NCI-H187 treated with DMSO at 0.1 percent for 48 hours (cell line): Measurements from ENCODE around the gene LIG1.
A peak's percentile ranks its signal among the peaks of the same experiment; 100 is the strongest.
"Not testable (repeated sequence)": the region's sequence is repeated elsewhere in the genome, so short reads cannot be mapped to it uniquely, and the experiment has no call there.

Experiments used
- DNase-seq: peaks from one replicate; lab custom pipeline; 2025; lab: John Stamatoyannopoulos, UW

The LIG1 gene

DNA sequence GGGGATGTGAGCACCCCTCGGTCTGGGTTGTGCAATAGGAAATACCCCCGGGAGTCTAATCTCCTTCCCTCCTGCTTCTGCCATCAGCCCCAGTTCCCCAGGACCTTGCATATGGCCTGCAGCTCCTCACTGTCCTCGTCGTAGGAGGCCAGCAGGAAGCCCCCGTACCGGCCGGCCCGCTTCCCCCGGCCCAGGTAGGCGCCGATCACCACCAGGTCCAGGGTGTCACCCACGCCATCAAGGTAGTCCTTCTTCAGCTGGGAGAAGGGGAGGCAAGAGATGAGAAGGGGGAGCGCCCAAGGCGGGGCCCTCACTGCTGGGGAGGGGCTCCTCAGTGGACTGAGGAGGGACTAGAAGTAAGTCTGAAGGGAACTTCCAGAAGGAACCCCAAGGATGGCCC is 49.1 kb downstream of the LIG1 start:
- no peak for DNase-seq

DNA sequence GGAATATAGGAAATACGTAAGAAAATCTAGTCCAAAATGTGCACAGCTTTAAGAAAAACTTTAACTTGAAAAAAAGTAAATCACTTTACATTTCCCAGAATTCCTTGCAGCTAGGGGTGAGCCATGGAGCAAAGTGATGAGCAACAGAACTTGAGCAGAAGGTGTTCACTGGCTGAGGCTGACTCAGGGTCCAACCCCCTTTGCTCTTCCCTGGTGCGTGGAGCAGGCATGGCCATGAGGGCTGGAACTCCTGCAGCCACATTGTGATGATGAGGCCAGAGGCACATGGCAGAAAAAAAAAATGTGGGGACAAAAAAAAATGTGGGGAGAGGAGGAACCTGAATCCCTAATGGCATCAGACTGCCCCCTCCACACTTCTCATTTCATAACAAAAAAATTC is 49.6 kb downstream of the LIG1 start:
- DNase-seq: no peak

DNA sequence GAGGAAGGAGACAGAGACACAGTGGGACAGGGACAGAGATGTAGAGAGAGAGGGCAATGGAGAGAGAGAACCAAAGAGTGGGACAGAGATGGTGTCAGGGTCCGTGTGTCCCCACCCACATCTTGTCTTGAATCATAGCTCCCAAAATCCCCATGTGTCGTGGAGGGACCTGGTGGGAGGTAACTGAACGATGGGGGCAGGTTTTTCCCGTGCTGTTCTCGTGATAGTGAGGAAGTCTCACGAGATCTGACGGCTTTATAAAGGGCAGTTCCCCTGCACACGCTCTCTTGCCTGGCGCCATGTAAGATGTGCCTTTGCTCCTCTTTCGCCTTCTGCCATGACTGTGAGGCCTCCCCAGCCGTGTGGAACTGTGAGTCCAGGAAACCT is 52.0 kb downstream of the LIG1 start:
- DNase-seq: no peak

DNA sequence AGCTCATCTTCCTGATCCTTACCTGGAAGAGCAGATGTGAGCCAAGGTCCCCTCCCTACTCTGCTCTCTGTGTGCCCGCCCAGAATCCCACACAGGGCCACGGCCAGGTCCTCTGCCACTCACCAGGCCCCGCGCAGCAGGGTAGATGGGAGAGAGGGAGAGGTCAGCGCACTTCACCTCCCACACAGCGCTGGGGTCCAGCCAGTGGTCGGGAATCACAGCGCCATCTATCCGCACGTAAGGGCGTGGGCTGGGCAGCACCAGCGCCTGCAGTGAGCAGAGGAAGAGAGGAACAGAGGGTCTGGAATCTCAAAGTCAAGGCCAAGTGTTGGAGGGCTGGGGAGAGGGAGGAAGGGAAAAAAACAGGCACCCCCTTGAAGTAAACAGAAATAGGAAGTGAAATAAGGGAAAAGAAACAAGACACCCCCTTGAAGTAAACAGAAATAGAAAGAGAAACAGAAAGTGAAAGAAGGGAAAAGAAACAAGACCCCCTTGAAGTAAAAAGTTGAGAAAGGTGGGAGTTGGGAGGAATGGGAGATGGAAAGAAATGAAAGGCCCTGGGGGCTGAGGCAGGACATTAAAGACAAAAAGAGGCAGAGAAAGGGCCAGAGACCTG is 52.5 kb downstream of the LIG1 start:
- no peak for DNase-seq

GRCh38 chr19:48113190-48113917 is 56.8 kb downstream of the LIG1 start:
- DNase-seq: no peak

DNA sequence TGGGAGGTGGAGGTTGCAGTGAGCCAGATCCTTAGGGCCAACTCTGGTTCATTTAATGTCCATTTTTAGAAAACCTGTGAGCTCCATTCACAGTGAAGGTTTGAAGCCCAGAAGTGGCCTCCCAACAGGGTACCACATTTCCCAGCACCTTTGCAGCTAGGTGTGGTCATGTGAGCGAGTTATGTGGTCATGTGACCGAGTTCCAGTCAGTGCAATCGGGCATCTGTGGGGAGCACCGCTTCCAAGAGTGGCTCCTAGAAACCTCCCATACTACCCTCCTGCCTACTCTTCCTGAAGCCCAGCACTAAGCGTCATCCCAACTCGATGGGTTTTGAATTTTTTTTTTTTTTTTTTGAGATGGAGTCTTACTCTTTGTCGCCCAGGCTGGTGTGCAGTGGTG is 58.9 kb downstream of the LIG1 start:
- DNase-seq: peak; percentile 42

DNA sequence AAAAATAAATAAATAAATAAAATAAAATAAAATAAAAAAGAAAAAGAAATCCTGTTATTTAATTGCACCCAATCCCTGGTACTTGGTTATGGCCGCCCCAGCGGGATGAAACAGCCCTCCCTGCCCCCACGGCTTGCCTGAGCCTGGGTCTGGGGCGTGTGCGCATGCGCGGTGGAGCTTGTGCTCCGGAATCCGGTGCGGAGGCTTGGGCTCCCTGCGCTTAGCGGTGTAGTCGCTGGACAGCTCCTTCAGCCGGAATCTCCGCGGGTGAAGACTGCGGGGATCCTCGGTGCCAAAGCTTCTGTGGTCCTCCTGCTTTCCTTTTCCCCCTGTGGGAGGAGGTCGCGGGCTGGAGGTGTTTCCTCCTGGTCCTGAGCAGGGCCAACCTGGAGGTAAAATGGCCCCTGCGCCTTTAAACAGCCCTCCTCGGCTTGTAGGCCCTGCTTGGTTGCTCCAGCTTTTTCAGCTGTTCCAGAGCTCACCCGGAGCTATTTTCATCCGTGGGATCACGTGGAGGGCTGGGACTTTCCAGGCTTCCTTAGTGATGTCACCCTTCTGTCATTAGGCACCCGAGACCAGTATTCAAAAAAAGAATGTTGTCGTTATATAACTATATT is 59.7 kb downstream of the LIG1 start, which contains the start of gene PLA2G4C:
Gene PLA2G4C, minus strand, starts transcription at position 468 of the 617 bp plus-strand sequence. CDS start 4,288 bp downstream, outside the sequence.
- DNase-seq: peak; percentile 37

- DNase-seq: no peak
These were observed 61.0 kb downstream of the LIG1 start for GRCh38 chr19:48108997-48109782.

GRCh38 chr19:48103922-48104321 is 66.2 kb downstream of the LIG1 start:
- no peak for DNase-seq

GRCh38 chr19:48102870-48103751 is 67.0 kb downstream of the LIG1 start:
- DNase-seq: no peak

GRCh38 chr19:48095612-48096175 is 74.5 kb downstream of the LIG1 start:
- DNase-seq: no peak

GRCh38 chr19:48094855-48095203 is 75.3 kb downstream of the LIG1 start:
- no peak for DNase-seq

DNA sequence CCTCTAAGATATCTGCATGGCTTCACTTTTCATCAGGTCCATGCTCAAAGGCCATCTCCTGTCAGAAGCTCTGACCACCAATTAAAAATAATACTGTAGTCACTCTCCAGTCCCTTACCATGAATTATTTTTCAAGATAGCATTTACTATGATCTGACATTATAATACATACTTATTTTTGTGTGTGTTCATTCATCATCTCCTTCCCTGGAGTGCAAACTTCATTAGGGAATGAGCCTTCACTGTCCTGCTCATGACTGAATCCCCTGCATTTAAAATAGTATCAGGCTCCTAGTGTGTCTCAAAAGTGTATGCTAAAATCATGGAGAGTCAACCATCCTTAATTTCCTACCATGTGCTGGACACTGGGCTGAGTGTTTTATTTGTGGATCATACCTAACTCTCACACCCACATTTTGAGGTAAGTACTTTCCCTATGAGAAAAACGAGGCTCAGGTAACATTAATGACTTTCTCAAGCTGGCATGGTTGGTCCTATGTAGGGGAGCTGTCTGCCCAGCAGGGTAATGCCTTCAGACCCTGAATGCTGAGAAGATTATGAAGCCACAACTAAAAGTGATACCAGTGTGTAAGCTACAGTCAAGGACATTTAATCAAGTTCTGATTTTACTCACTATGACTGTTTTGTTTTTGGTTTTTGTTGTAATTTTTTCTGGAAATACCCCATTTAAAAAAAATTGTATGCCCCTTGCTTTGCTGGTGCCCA is 75.9 kb downstream of the LIG1 start:
- DNase-seq: no peak

- DNase-seq: not testable (repeated sequence)
These were observed 78.9 kb downstream of the LIG1 start for GRCh38 chr19:48091111-48091718.

DNA sequence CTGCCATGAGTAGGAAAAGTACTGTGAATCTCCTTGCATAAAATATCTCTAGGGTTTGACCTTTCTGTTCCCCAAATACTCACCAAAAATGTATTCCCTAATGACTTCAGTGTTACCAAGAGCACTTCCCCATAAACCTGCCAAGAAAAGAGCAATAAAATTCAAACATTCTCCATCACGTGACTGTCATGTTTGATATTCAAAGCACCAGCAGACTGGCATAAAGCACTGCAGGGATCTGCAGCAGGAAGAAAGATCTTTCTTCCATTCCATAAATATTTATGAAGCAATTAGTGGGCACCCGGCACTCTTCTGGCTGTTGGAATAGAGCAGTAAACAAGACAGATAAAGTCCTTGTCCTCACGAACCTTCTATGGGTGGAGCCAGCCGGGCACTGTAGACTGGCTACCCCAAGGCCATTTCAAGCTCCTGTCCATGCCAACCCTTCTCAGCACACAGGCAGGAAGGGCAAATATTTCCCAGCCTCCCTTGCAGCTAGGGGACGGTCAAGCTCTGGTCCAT is 79.8 kb downstream of the LIG1 start:
- no peak for DNase-seq

GRCh38 chr19:48088991-48089390 is 81.2 kb downstream of the LIG1 start:
- not testable (repeated sequence) for DNase-seq

DNA sequence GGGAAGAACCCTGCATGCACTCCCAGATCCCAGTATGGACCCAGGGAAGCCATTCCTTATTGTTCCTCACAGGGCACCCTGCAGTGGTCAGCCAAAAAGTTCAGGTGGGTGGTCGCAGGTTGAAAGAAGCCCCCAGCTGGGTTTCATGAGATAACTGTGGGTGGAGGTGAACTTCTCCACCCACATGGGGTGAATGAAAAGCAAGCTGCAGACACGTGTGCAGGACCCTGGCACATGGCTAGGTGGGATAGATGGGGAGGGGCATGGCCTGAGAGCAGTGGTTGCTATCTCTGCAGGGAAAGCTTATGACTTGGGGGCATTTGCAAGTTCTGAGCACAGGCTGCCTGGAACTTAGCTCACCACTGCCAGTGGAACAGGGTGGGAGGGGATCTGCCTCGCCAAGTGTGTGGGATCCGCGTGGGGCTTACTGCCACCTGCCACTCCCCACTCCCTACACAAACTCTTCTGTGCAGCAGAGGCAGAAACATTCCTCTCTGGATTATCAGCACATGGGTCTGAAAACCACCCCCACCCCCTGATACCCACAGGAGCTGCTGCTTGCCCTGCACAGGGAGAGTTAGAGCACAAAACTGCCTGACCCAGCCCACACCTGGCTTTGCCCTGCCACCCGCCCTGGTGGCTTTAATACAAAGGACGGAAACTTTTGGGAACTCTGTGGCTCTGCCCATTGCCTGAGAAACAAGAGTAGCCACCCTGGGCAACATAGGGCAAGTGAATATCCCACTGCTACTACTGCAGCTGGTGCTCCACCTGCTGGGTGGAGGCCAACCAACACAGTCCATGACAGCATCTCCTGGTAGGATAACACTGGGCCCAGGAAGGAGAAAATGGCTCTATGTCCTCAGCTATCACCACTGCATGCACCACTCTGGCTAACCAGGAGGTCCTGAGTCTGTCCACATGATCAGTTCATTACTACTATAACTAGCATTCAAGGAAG is 84.0 kb downstream of the LIG1 start:
- no peak for DNase-seq

GRCh38 chr19:48085076-48085475 is 85.1 kb downstream of the LIG1 start:
- no peak for DNase-seq

GRCh38 chr19:48081106-48081505 is 89.0 kb downstream of the LIG1 start:
- DNase-seq: no peak
